Endothelial cell of umbilical vein (primary cell): ENCODE data around the gene CCT5. TPM values are rescaled to one million over a fixed set of nuclear protein-coding genes. Genes with fewer than 3 reads are reported as not detected.

Source experiments
- BruUV-seq: library from RNA; stranded (reverse); fragments of 400-500 nt; replicated peaks from 2 replicates; lab custom pipeline; 2021; lab: Mats Ljungman, UMichigan
- CTCF ChIA-PET: fragments of 300-600, 350-600 bp; sonication (Branson Sonifier 250); formaldehyde crosslinking; loops from one replicate; lab custom pipeline; 2021; ENCODE audit warnings: antibody characterized with exemption, inconsistent platforms; lab: Charles Lee
- POLR2A ChIA-PET: fragments of 300-600, 350-600 bp; sonication (Branson Sonifier 250); formaldehyde crosslinking; loops from one replicate; lab custom pipeline; 2021; ENCODE audit warnings: antibody characterized with exemption, inconsistent platforms; lab: Charles Lee
- DNase-seq: peaks from one replicate; pipeline ENCODE4 v3.0.0-alpha.2; 2011; ENCODE audit warnings: low read depth, low spot score
- FAIRE-seq: peaks from 2 replicates; lab custom pipeline; 2011; peaks lifted over from hg19 to GRCh38; lab: Jason Lieb, UNC
- H2AFZ ChIP-seq: 2 replicates; pipeline ENCODE4 v1.6.0; 2012; ENCODE audit warnings: low read depth, low read length, control low read depth, inconsistent platforms
- H3K27ac ChIP-seq: 2 replicates; pipeline ENCODE4 v1.5.1; 2011; ENCODE audit warnings: low read depth, mild to moderate bottlenecking, control low read depth, low read length, moderate library complexity; ENCODE audit not compliant: insufficient read depth
- H3K27me3 ChIP-seq, 2 experiments: 2 replicates each; pipeline versions ENCODE4 v1.6.0 to v1.6.1; 2011; ENCODE audit warnings: low read length in 2 of 2, mixed read lengths in 1 of 2; ENCODE audit not compliant: control insufficient read depth in 2 of 2, insufficient read depth in 2 of 2
- H3K36me3 ChIP-seq, 2 experiments: 2 replicates in 1 of 2; 3 replicates in 1 of 2; pipeline ENCODE4 v1.5.1; 2011; ENCODE audit warnings: low read length in 2 of 2, mild to moderate bottlenecking in 1 of 2, moderate library complexity in 1 of 2; ENCODE audit not compliant: control insufficient read depth in 2 of 2, insufficient read depth in 2 of 2; ENCODE audit errors: extremely low read depth in 1 of 2
- H3K4me1 ChIP-seq: 3 replicates; pipeline ENCODE4 v1.5.1; 2011; ENCODE audit warnings: mild to moderate bottlenecking, low read length; ENCODE audit not compliant: control insufficient read depth, insufficient read depth; ENCODE audit errors: extremely low read depth
- H3K4me2 ChIP-seq: 2 replicates; pipeline ENCODE4 v1.6.1; 2011; ENCODE audit warnings: low read length, control low read depth, mixed read lengths; ENCODE audit not compliant: insufficient read depth
- H3K4me3 ChIP-seq, 3 experiments: fragments of 200-600 bp in 1 of 3; sonication (generic), shearing (Covaris generic) in 1 of 3; replicated peaks in 1 of 3; 2 replicates each; pipeline ENCODE4 v1.5.1; 2011 to 2016; ENCODE audit warnings: control low read depth in 3 of 3, low read length in 3 of 3, mild to moderate bottlenecking in 2 of 3, inconsistent platforms in 1 of 3, low read depth in 1 of 3, moderate library complexity in 1 of 3; ENCODE audit not compliant: insufficient read depth in 1 of 3
- H3K79me2 ChIP-seq: 2 replicates; pipeline ENCODE4 v1.6.0; 2012; ENCODE audit warnings: low read length, inconsistent platforms; ENCODE audit not compliant: control insufficient read depth, insufficient read depth
- H3K9ac ChIP-seq: replicated peaks from 2 replicates; pipeline ENCODE3; 2011; ENCODE audit warnings: low read length, control low read depth; ENCODE audit not compliant: insufficient read depth; ENCODE audit errors: extremely low read depth
- H3K9me1 ChIP-seq: replicated peaks from 3 replicates; pipeline ENCODE4 v1.6.0; 2011; ENCODE audit warnings: mild to moderate bottlenecking, low read length; ENCODE audit not compliant: control insufficient read depth, insufficient read depth; ENCODE audit errors: extremely low read depth
- H3K9me3 ChIP-seq: replicated peaks from 2 replicates; pipeline ENCODE4 v1.5.1; 2012; ENCODE audit warnings: low read length, inconsistent platforms; ENCODE audit not compliant: control insufficient read depth, insufficient read depth
- H4K20me1 ChIP-seq: replicated peaks from 2 replicates; pipeline ENCODE3; 2011; ENCODE audit warnings: mild to moderate bottlenecking, low read length; ENCODE audit not compliant: control insufficient read depth, insufficient read depth; ENCODE audit errors: extremely low read depth
- CTCF ChIP-seq, 2 donors: IDR thresholded peaks; 1 replicate in 1 of 2; 2 replicates in 1 of 2; pipeline ENCODE4 v1.5.1; 2011; ENCODE audit warnings: low read length in 2 of 2, mild to moderate bottlenecking in 2 of 2, moderate library complexity in 2 of 2, control low read depth in 1 of 2, inconsistent platforms in 1 of 2, low read depth in 1 of 2; ENCODE audit not compliant: insufficient read depth in 1 of 2; ENCODE audit errors: extremely low read depth in 1 of 2
- EZH2 ChIP-seq: IDR thresholded peaks from 2 replicates; pipeline ENCODE4 v1.6.1; 2012; ENCODE audit warnings: borderline replicate concordance, low read depth, mild to moderate bottlenecking, moderate library complexity, low read length, inconsistent platforms; ENCODE audit not compliant: severe bottlenecking
- FOS ChIP-seq: IDR thresholded peaks from 2 replicates; pipeline ENCODE4 v1.6.1; 2011; ENCODE audit warnings: mild to moderate bottlenecking, low read length, moderate library complexity, borderline replicate concordance; ENCODE audit not compliant: insufficient read depth
- GATA2 ChIP-seq: IDR thresholded peaks from 2 replicates; pipeline ENCODE4 v1.7.0; 2011; ENCODE audit warnings: low read depth, mild to moderate bottlenecking, moderate library complexity, mixed read lengths, low read length; ENCODE audit not compliant: insufficient read length, insufficient read depth
- JUN ChIP-seq: IDR thresholded peaks from 2 replicates; pipeline ENCODE4 v1.6.1; 2011; ENCODE audit warnings: borderline replicate concordance, low read depth; ENCODE audit not compliant: insufficient read length, insufficient read depth
- MYC ChIP-seq: IDR thresholded peaks from one replicate; pipeline ENCODE4 v1.6.1; 2011; ENCODE audit warnings: mild to moderate bottlenecking, low read depth, low read length
- POLR2A ChIP-seq: IDR thresholded peaks from 2 replicates; pipeline ENCODE4 v1.6.1; 2012; ENCODE audit warnings: low read depth, mild to moderate bottlenecking, control low read depth, low read length
- POLR2AphosphoS5 ChIP-seq: IDR thresholded peaks from 2 replicates; pipeline ENCODE4 v1.6.1; 2012; ENCODE audit warnings: low read depth, mild to moderate bottlenecking, control low read depth, low read length, moderate library complexity; ENCODE audit not compliant: insufficient read depth
- dilution Hi-C: fragments of 300-500 bp; cut with MboI; formaldehyde crosslinking; loops from one replicate; pipeline ENCODE4 v1.15.0; 2019; ENCODE audit warnings: low sequenced_read_pairs; ENCODE audit not compliant: extremely low pct_ligation_motif_present
- intact Hi-C: fragments of 100-400 bp; cut with micrococcal nuclease; formaldehyde crosslinking; loops from one replicate; pipeline ENCODE4 v1.10.0; 2022
- polyA plus RNA-seq, 4 experiments: library from polyadenylated mRNA; depleted of rRNA in 3 of 4; stranded (reverse) in 3 of 4; unstranded in 1 of 4; fragments of >200 nt; gene quantifications; 2 replicates each; pipeline versions ENCODE4 v1.2.1 to v1.2.3, GENCODE V29; 2011 to 2012; ENCODE audit warnings: missing spikeins in 1 of 4
- total RNA-seq: library from RNA; stranded (reverse); gene quantifications from 2 replicates; pipeline ENCODE4 v1.2.3, GENCODE V29; 2021
- TF ChIP-seq, protein P1 (sequence below): IDR thresholded peaks from 2 replicates; pipeline ENCODE4 v1.6.1; 2011; ENCODE audit not compliant: insufficient read depth, insufficient read length

Gene CCT5
- total and polyA plus RNA-seq, 2 donors (not counting 3 experiments of a cell fraction or from before 2014, with no cell fraction given), result 323 to 386 TPM

DNA sequence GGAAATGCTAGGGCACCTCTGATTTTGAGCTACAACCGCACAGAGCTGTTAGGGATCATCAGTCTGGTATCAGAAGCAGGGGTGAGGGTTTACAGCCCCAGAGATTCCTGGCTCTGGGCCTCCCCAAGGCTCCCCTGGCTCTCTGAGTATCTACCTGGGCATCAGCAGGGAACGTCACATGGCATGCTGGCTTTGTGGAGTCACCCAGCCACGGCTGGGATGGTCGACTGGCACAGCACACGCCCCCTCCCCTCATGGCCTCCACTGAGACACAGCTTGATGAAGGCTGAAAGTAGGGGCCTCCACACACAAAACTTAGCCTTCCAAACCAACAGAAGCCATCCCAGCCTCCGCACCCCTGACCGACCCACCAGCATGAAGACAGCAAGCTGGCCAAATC is 17.1 kb upstream of the CCT5 start:
- FAIRE-seq, result no peak
- intact Hi-C loops (loop anchor here (1.0 kb wide), 2 partner anchors 93 to 689 kb away; no protein-coding TSS in a partner anchor), dilution Hi-C loops (no loop called here)
- no peaks in the 10 kb centered on the region for H3K79me2 ChIP-seq
- no peak overlapping the region for H2AFZ ChIP-seq
- peaks cover 2% of the 10 kb centered on the region in 2 experiments for H3K36me3 ChIP-seq
- no peaks in the 10 kb centered on the region for H3K4me1 ChIP-seq
- TF ChIP-seq GATA2 (no peak), FOS (no peak), POLR2AphosphoS5 (no peak), CTCF (IDR thresholded peaks at IDR 0.05; ENCODE audit: extremely low read depth in 1 of 2, insufficient read depth in 1 of 2, low read depth in 1 of 2, low read length in 2 of 2) (no peak), JUN (no peak), EZH2 (no peak), MYC (no peak), POLR2A (no peak)
- TF ChIP-seq, protein P1, sequence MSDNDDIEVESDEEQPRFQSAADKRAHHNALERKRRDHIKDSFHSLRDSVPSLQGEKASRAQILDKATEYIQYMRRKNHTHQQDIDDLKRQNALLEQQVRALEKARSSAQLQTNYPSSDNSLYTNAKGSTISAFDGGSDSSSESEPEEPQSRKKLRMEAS, result no peak
- no peak for DNase-seq
- H3K9ac ChIP-seq, result no peak overlapping the region
- no peaks in the 10 kb centered on the region for H3K9me1 ChIP-seq
- H4K20me1 ChIP-seq, result no peaks in the 10 kb centered on the region
- no TSS peak for BruUV-seq
- POLR2A ChIA-PET, result no interaction called here
- CTCF ChIA-PET, result interaction anchor here (0.9 to 1.6 kb wide), 3 partner anchors 11 to 1476 kb away, joined by 3 read pairs; partner anchors contain the start of genes ATPSCKMT and CCT5
- no peak overlapping the region for H3K4me3 ChIP-seq
- no peaks in the 10 kb centered on the region for H3K27me3 ChIP-seq
- no peak overlapping the region for H3K4me2 ChIP-seq
- no peaks in the 10 kb centered on the region for H3K9me3 ChIP-seq
- no peak overlapping the region for H3K27ac ChIP-seq
